Measurements from ENCODE around the gene MORC1.

- no peak for TF ChIP-seq CTCF (IDR thresholded peaks at IDR 0.05)
- no peak for TF ChIP-seq EP300 (IDR thresholded peaks at IDR 0.05)
- no peak for TF ChIP-seq POLR2AphosphoS5 (IDR thresholded peaks at IDR 0.05)
- TF ChIP-seq POLR2A (IDR thresholded peaks at IDR 0.05) = no peak
These were observed 94.8 kb downstream of the MORC1 start for GRCh38 chr3:109023167-109023566.
